GM12892 (cell line): ENCODE measurements around the gene GUCY2F.

ENCODE experiments used
- POLR2A ChIP-seq: IDR thresholded peaks from 2 replicates; pipeline ENCODE4 v1.6.1; 2011; ENCODE audit warnings: low read depth, low read length, control low read depth
- POLR2AphosphoS5 ChIP-seq: IDR thresholded peaks from 2 replicates; pipeline ENCODE4 v1.6.1; 2011; ENCODE audit warnings: low read depth, low read length, control low read depth
- TAF1 ChIP-seq: IDR thresholded peaks from 2 replicates; pipeline ENCODE4 v1.6.1; 2011; ENCODE audit warnings: low read depth, mild to moderate bottlenecking, control low read depth, low read length, borderline replicate concordance

DNA sequence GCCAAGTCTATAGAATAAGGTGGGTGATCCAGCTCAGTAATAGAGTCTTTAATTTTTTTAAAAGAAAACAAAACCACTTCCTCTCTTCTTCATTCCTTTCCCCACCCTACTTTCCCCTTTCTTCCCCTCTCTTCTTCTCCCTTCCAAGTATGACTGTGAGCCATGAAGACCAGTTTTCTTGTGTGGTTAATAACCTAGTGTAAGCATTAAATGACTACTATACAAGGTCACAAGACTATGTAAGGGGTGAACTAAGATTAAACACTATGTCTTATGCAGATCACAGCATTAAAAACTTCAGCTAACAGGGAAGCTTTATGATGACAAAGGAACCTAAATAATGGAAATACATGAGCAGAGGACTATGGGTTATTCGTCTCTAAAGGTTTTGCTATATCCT, 135.4 kb downstream of the GUCY2F start:
- no peak for TF ChIP-seq TAF1
- TF ChIP-seq POLR2A, result no peak
- no peak for TF ChIP-seq POLR2AphosphoS5
